HEK293 (cell line): Measurements from ENCODE around the gene TBC1D22A.

Experiments
- CTCF ChIP-seq: fragments of 450-650 bp; formaldehyde crosslinking; IDR thresholded peaks from 2 replicates; pipeline ENCODE4 v1.5.1; 2016; ENCODE audit warnings: missing biosample characterization, missing genetic modification characterization
- ZNF266 ChIP-seq: fragments of 450-650 bp; formaldehyde crosslinking; IDR thresholded peaks from 2 replicates; pipeline ENCODE4 v1.5.1; 2016; ENCODE audit warnings: missing biosample characterization, missing genetic modification characterization, low read depth
- ZNF510 ChIP-seq: fragments of 450-650 bp; formaldehyde crosslinking; IDR thresholded peaks from 2 replicates; pipeline ENCODE4 v1.5.1; 2018; ENCODE audit warnings: mild to moderate bottlenecking, missing genetic modification characterization, missing biosample characterization; ENCODE audit not compliant: insufficient replicate concordance

DNA sequence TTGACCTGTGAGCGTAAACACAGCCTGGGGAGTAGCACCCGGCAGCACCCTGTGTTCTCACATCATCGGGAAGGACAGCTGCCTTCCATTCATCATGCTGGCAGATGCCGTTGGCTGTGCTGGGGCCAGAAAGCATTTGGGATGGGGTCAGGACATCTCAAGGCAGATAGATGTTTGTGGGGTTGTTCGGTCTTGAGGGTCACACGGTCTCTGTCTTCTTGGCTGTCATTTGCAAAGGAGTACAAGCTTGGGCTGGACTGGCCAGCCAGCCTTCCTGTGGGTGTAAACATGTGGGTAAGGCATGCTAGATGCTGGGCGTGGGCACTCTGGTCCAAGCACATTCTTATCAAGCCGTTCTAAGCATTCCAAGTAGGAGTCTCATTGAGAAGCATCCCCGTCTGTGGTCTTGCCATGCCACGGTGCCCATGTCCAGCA, 81.4 kb downstream of the TBC1D22A start:
- TF ChIP-seq ZNF266 (tag by site-specific recombination) (no peak), CTCF (no peak), ZNF510 (tag by site-specific recombination) (no peak)
